NB4 (cell line): ENCODE data around the gene KAZN.

Experiments
- MAX ChIP-seq: IDR thresholded peaks from 2 replicates; pipeline ENCODE4 v1.6.1; 2011; ENCODE audit warnings: low read depth, low read length
- MYC ChIP-seq: IDR thresholded peaks from 2 replicates; pipeline ENCODE4 v1.6.1; 2011; ENCODE audit warnings: low read depth, low read length
- POLR2A ChIP-seq: IDR thresholded peaks from 2 replicates; pipeline ENCODE4 v1.6.1; 2011; ENCODE audit warnings: mild to moderate bottlenecking; ENCODE audit not compliant: insufficient read length; ENCODE audit errors: extremely low read depth
- TF ChIP-seq, protein P1 (sequence below): IDR thresholded peaks from one replicate; pipeline ENCODE4 v1.5.1; 2012; ENCODE audit warnings: low read depth, low read length

DNA sequence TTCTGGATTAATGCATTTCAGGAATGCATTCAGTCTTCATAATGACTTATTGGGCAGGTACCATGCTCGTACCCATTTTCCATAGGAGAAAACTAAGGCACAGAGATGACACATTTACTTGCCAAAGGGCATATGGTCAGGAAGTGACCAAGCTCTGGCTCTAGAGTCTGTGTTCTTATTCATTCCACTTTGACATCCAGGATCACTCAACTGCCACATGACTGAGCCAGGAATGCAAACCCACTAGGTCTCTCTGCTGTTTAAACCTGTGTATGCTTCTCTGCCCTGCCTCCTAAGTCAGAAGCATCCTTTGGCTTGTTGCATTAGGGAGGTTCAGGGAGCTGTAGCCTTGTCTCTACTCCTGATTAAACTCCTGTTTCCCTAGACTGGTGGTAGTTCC lies 7.5 kb downstream of the KAZN start:
- TF ChIP-seq POLR2A (no peak), MYC (no peak), MAX (no peak)
- TF ChIP-seq, protein P1, sequence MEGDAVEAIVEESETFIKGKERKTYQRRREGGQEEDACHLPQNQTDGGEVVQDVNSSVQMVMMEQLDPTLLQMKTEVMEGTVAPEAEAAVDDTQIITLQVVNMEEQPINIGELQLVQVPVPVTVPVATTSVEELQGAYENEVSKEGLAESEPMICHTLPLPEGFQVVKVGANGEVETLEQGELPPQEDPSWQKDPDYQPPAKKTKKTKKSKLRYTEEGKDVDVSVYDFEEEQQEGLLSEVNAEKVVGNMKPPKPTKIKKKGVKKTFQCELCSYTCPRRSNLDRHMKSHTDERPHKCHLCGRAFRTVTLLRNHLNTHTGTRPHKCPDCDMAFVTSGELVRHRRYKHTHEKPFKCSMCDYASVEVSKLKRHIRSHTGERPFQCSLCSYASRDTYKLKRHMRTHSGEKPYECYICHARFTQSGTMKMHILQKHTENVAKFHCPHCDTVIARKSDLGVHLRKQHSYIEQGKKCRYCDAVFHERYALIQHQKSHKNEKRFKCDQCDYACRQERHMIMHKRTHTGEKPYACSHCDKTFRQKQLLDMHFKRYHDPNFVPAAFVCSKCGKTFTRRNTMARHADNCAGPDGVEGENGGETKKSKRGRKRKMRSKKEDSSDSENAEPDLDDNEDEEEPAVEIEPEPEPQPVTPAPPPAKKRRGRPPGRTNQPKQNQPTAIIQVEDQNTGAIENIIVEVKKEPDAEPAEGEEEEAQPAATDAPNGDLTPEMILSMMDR = no peak
